GM21526 (cell line): ENCODE data around the gene MACROH2A1.

Source experiments
- ATAC-seq: cut with Tn5 transposase; IDR thresholded peaks from one replicate; pipeline ENCODE4 v1.9.1; 2021; ENCODE audit warnings: moderate library complexity; ENCODE audit not compliant: unreplicated experiment, low FRiP score

Gene MACROH2A1

GRCh38 chr5:135398160-135398854 lies 724 bp downstream of the MACROH2A1 start:
- ATAC-seq: peak; percentile 38

GRCh38 chr5:135397084-135397483 lies 1.9 kb downstream of the MACROH2A1 start:
- no peak for ATAC-seq

GRCh38 chr5:135396459-135397055 lies 2.5 kb downstream of the MACROH2A1 start:
- no peak for ATAC-seq

- no peak for ATAC-seq
Measured at GRCh38 chr5:135395866-135396265, 3.2 kb downstream of the MACROH2A1 start.

GRCh38 chr5:135395451-135395850 lies 3.6 kb downstream of the MACROH2A1 start:
- no peak for ATAC-seq

- no peak for ATAC-seq
Measured at GRCh38 chr5:135394095-135394494, 4.9 kb downstream of the MACROH2A1 start.

GRCh38 chr5:135393691-135394090 lies 5.3 kb downstream of the MACROH2A1 start:
- no peak for ATAC-seq

GRCh38 chr5:135393229-135393628 lies 5.8 kb downstream of the MACROH2A1 start:
- no peak for ATAC-seq

- ATAC-seq: no peak
Measured at GRCh38 chr5:135392256-135392655, 6.8 kb downstream of the MACROH2A1 start.

- ATAC-seq: no peak
Measured at GRCh38 chr5:135391869-135392255, 7.2 kb downstream of the MACROH2A1 start.

- ATAC-seq: no peak
Measured at GRCh38 chr5:135391116-135391868, 7.7 kb downstream of the MACROH2A1 start.

- no peak for ATAC-seq
Measured at GRCh38 chr5:135388860-135389435, 10.1 kb downstream of the MACROH2A1 start.

GRCh38 chr5:135387629-135387960 lies 11.4 kb downstream of the MACROH2A1 start:
- no peak for ATAC-seq

GRCh38 chr5:135386886-135387628 lies 12.0 kb downstream of the MACROH2A1 start:
- no peak for ATAC-seq

- ATAC-seq: no peak
Measured at GRCh38 chr5:135386096-135386495, 12.9 kb downstream of the MACROH2A1 start.

GRCh38 chr5:135385576-135385975 lies 13.5 kb downstream of the MACROH2A1 start:
- no peak for ATAC-seq

GRCh38 chr5:135384898-135385297 lies 14.1 kb downstream of the MACROH2A1 start:
- no peak for ATAC-seq

- no peak for ATAC-seq
Measured at GRCh38 chr5:135383803-135384495, 15.1 kb downstream of the MACROH2A1 start.

- ATAC-seq: no peak
Measured at GRCh38 chr5:135382981-135383380, 16.1 kb downstream of the MACROH2A1 start.

- no peak for ATAC-seq
Measured at GRCh38 chr5:135382106-135382790, 16.8 kb downstream of the MACROH2A1 start.
